ENCODE measurements around the gene COMMD6. TPM values are rescaled to one million over a fixed set of nuclear protein-coding genes. Genes with fewer than 3 reads are reported as not detected.

Gene COMMD6
- total RNA-seq, 1 donor from 2014 or later, result 46.7 TPM

DNA sequence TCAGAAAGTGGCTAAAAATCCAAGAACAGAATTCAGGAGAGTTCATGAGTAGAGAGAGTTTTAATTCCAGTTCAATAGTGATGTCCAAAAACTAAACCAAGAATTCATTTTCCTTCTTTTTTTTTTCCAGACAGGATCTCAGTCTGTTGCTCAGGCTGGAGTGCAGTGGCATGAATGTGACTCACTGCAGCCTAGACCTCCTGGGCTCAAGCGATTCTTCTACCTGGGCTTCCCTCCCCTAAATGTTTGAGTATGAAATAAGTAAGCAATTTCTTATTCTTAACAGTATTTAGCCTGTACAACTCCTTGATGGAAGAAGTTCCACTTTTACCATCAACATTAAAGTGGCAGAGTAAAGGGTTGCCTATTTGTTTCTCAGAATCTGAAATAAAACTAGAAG lies 3.8 kb downstream of the COMMD6 start:
- DNase-seq (ENCODE audit: low spot score), result no peak
- ATAC-seq, result no peak

DNA sequence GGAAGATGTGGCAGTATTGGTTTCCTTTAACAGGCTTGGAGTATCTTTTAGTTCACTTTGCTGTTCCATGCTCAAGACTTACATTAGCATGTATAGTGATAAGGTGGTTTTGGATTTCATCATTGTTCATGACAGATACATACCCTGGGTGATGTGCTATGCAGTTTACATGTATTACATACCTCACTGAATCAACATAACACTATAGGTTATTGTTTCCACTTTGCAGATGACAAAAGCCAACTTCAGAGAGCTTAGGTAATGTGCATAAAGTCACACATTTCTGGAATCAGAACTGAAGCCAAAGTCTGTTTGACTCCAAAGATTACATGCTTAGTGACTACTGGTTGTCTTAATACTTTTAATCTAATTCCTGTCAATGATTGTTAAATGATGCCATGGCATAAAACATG lies 7.1 kb downstream of the COMMD6 start:
- DNase-seq (ENCODE audit: low spot score) (no peak), ATAC-seq (peak; percentile 94)

DNA sequence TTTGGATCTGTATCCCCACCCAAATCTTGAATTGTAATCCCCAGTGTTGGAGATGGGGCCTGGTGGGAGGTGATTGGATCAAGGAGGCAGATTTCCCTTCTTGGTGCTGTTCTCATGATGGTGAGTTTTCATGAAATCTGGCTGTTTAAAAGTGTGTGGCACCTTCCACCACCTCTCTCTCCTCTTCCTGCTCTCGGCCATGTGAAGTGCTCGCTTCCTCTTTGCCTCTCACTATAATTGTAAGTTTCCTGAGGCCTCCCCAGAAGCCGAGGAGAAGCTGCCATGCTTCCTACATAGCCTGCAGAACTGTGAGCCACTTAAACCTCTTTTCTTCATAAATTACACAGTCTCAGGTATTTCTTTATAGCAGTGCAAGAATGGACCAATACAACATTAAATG lies 15.7 kb downstream of the COMMD6 start:
- DNase-seq (ENCODE audit: low spot score) (no peak), ATAC-seq (no peak)

DNA sequence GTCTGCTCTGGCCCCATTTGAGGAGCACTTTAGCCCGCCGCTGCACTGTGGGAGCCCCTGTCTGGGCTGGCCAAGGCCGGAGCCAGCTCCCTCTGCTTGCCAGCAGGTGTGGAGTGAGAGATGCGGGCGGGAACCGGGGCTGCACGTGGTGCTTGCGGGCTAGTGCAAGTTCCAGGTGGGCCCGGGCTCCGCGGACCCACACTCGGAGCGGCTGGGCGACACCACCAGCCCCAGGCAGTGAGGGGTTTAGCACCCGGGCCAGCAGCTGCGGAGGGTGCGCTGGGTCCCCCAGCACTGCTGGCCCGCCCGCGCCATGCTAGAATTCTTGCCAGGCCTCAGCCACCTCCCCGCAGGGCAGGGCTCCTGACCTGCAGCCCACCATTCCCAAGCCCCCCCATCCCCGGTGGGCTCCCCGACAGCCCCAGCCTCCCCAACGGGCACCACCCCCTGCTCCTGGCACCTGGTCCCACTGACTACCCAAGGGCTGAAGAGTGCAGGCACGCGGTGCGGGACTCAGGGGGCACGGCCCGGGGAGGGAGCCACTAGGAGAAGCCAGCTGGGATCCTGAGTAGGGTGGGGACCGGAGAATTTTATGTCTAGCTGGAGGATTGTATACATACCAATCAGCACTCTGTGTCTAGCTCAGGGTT lies 19.1 kb downstream of the COMMD6 start:
- ATAC-seq (no peak), DNase-seq (ENCODE audit: low spot score) (no peak)

DNA sequence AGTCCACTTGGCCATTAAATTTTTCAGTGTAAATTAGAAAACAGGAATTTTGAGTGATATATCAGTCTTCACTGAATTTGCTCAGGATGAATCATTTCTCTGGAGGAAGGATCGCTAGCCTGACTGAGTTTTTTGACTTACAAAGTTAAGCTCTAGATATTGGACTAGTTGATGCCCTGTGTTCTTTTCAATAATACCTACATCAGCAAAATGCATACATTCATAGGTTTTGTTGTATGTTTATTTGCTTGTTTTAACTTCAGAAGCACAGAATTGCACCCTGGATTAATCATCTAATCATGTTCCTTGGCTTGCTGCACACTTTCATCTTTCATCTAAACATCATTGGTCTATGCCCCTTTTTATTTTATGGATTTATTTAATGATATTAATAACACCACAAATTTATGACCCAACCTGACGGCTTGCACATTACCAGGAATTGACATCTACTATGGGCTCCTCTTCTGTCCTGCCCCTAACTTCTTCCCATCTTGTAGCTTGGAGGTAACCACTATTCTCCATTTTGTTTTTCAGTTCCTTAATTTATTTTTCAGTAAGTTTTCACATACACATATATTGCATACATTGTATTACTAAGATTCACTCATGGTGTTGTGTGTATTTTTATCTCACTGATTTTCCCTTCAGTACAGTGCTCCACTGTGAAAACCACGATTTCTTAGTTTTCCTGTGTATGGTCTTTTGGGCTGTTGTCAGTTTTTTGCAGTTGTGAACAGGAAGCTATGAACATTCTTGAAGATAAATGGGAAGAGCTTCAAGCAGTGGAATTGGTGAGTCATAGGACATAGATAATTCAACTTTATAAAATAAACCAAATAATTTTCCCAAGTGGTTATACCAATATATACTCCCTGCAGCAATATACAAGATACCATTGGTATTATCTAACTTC lies 23.3 kb downstream of the COMMD6 start:
- ATAC-seq, result no peak
- DNase-seq (ENCODE audit: low spot score), result no peak

DNA sequence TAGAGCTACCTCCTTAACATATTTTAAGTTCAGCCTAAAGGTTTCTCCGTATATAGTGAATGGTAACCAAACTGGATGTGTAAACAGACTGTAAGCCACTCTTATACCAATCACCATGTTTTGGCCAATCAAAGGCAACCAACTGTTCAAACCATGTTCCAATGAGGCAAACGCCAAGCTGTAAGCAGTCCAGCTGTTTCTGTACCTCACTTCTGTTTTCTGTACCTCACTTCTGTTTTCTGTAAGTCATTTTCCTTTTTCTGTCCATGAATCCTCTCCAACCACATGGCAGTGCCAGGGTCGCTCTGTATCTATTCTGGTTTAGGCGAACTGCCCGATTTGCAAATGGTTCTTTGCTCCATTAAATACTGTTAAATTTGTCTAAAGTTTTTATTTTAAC lies 24.4 kb downstream of the COMMD6 start:
- no peak for ATAC-seq
- DNase-seq (ENCODE audit: low spot score), result no peak

DNA sequence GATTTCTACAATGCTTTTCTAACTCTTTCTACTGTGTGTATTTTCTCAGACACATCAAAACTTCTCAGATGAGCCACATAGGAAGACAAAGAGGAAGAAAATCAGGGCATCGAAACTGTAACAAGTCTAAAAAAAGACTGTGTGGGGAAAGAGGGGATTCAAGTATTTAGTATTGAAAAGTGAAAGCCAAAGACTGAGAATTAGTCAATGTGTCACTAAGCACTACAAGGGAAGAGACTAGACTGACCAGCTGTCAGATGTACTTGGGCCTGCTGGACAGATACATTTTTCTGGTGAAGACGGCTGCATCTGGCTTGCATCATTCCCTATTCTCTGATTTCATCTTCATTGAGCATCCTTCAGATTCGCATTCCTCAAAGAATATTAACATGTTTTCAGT lies 25.4 kb downstream of the COMMD6 start:
- no peak for ATAC-seq
- no peak for DNase-seq (ENCODE audit: low spot score)

DNA sequence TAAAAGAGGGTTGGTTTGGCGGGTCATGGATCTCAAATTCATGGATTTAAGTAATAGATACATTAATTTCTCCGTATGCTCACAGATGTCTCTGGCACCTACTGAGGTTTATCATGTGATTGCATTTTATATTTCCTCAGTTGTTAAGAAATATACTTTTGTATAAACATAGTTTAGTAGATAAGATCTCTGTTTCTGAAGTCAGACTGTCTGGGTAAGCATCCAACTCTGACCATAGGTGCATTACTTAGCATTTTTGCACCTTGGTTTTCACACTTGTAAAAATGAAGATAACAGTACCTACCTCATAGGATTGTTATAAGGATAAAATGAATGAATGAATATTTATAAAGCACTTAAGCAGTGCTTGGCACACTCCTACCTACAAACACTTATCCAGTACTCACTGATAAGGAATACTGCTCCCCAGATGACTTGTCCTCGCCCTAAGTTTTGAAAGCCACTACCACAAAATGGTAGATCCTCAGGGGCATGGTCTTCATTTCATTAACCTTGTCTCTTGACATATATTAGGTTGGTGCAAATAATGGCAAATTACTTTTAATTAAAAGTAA lies 26.5 kb downstream of the COMMD6 start:
- no peak for ATAC-seq
- no peak for DNase-seq (ENCODE audit: low spot score)

DNA sequence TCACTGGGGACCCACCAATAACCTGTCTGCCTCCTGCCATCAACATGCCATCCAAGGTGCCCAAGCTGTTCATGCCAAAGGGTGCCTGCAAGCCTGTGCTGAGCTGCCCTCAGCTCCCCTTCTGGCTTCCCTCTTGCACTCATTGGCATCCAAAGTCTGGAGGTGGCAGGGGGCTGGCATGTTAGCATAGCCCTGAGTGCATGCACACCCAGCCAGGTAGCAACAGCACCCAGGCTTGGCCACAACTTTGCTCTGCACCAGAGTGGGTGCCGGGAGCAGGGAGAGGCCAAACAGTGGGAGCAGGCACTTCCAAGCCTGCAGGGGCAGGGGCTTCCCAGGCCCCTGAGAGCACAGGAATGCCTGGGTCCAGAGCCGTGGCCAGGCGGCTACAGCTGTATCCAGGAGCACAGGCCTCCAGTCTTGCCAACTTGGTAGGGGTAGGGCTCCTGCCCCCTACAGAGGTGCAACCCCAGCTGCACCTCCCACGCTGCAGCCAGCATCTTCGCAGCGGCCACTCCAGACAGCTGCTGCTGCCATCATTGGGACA lies 29.6 kb downstream of the COMMD6 start:
- no peak for ATAC-seq
- DNase-seq (ENCODE audit: low spot score), result no peak

DNA sequence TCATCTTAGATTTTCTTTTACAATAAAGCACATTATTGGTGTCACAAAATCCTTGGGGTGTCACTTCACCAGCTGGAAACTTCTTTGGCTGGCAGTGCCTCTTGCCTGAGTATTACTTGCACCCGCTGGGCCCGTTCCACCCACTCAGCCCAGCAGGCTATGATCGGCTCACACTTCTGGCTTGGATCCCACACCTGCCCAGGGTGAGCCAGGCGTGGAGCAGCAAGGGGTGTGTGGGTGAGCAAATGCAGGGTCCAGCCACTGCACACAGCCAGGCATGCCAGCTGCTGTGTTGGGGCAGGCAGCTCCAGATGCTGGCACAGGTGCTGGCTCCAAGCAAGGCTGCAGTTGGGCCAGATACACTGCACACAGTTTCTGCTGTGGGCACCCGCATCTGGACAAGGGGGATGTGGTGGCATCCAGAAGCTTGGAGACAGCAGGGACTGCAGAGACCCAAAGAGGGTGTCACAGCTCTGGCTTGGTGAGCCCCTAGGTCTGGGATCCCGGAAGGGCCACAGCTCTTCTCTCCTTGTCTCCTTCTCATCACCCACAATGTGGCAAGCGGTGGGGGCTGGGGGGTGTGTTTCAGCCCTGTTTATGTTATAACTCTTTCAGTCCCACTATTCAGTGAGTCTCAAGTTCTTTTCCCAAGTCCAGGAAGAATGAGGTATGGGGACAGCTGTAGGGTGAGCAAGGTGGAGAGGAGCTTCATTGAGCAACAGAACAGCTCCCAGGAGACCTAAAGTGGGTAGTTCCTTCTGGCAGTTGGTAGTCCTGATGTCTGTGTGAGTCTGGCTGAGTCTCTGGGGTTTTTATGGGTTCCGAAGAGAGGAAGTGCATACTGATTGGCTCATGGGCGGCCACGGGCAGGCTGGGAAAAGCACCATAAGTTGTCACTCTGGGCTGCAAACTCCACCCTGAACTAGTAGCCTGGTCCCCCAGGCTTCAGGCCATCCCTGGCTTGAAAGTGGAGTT lies 30.3 kb downstream of the COMMD6 start:
- ATAC-seq (no peak), DNase-seq (ENCODE audit: low spot score) (no peak)

DNA sequence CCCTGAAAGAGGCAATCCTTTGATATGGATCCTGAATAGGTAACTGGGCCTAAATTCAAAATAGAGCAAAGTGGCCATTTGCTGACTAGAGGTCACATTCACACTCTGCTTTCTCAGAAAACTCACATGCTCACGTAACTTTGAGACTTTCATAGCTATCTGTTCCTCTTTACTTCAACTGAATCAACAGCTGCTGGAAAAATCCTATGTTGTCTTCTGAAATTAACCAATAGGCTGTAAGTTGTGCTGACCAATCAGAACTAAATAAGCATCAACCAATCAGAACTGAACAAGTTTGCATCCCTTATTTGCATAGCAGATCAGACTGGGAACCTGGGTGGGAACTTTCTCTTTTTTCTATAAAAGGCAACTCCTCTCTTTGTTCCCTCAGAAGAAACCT lies 31.6 kb downstream of the COMMD6 start:
- no peak for DNase-seq (ENCODE audit: low spot score)
- ATAC-seq, result no peak

DNA sequence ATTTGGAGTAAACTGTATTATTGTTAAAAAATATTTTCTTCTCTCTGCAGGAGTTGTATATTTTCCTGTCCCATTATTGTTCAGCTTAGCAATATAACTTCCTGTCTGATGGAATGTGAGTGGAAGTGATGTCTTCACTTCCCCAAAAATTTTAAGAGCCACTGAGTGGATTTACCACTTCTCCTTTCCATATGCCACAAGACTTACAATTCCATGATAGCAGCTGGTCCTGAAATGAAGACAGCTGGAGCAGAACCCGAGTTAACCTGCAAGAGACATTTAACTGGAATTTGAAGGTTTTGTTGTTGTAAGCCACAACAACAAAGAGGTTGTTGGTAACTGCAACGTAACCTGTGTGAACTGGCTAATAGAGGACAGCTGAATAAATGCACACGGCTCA lies 32.3 kb downstream of the COMMD6 start:
- no peak for ATAC-seq

DNA sequence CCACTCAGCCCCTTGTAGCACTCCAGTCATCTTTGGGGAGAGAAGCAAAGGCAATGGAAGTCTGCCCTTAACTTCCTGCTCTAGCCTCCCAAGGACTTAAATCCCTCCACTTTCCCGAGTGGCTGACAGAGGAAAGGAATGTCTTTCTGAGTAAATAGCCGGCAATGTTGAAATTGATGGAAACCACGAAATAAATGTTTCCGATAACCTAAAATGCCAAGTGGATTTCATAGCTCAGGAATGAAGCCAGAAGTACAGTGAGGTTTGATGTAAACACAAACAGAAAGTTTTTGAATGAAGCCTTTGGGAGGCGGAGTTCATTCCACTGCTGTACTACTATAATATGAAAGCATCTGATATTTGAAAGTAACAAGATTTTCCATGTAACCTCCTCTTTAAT lies 41.7 kb downstream of the COMMD6 start:
- DNase-seq (ENCODE audit: low spot score), result no peak
- ATAC-seq, result no peak

More for the DNA sequence above, 32.3 kb downstream of the COMMD6 start:
- no peak for DNase-seq (ENCODE audit: low spot score)

DNA sequence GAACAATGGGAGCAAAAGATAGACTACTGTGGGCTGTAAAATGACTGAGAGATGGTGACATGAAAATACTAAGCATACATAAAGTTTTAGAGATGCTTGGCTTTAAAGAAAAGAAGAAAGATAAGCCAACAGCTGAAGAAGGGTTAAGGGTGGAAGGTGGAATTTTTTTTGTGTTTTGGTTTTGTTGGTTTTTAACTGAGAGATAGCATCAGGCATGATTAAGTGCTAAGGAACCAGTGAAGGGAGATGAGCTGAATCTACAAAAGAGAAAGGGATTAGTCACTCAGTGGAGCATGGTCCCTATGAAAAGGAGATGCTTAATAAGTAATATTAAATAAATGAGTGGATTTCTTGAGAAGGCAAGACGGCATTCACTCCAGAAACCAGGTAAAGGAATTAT lies 43.1 kb downstream of the COMMD6 start:
- ATAC-seq (no peak), DNase-seq (ENCODE audit: low spot score) (no peak)

DNA sequence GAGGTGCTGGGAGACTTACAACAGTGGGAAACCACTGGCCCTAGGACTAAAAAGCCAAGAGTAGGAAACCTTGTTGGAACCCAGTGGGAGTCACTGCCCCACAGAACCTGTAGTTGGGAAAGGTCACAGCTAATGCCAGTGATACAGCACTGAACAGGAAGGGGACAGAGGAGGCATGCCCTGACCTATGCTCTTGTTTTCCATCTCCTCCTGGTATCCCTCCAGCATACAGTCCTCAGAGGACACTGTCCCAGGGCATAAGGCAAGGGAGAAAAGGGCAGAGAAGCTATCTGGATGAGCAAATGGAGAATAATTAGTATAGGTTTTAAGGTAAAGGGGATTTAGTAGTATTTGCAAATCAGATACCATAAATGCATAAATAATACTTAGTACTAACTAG lies 44.5 kb downstream of the COMMD6 start:
- peak; percentile 69 for ATAC-seq
- DNase-seq (ENCODE audit: low spot score), result no peak

DNA sequence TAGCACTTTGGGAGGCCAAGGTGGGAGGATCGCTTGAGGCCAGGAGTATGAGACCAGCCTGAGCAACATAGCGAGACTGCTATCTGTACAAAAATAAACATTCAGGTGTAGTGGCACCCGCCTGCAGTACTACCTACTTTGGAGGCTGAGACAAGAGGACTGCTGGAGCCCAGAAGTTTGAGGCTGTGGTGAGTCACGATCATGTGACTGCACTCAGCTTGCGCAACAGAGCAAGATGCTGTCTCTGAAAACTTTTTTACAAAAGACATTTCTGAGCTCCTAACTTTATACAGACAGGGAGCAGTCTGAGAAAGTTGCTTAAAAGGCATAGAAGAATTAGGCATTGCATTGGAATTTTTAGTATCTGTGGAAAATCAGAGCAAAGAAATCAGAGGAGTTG lies 45.3 kb downstream of the COMMD6 start:
- ATAC-seq (no peak), DNase-seq (ENCODE audit: low spot score) (no peak)

DNA sequence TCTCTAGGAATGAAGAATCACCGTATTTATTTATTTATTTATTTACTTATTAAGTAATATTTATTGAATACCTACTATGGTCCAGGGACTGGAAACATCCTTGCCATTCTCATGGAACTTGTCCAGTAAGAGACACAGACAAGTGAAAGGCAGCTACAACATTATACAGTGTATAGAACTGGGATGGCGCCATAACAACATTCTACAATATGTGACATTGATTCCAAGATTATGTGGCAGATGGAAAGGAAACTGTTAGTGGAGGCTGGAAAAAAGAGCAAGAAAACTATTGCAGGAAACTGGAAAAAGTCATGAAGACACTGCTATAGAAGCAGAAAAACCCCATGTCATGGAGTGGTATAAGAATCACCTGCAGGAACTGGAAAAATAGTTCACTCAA lies 46.3 kb downstream of the COMMD6 start:
- ATAC-seq (no peak), DNase-seq (ENCODE audit: low spot score) (no peak)

DNA sequence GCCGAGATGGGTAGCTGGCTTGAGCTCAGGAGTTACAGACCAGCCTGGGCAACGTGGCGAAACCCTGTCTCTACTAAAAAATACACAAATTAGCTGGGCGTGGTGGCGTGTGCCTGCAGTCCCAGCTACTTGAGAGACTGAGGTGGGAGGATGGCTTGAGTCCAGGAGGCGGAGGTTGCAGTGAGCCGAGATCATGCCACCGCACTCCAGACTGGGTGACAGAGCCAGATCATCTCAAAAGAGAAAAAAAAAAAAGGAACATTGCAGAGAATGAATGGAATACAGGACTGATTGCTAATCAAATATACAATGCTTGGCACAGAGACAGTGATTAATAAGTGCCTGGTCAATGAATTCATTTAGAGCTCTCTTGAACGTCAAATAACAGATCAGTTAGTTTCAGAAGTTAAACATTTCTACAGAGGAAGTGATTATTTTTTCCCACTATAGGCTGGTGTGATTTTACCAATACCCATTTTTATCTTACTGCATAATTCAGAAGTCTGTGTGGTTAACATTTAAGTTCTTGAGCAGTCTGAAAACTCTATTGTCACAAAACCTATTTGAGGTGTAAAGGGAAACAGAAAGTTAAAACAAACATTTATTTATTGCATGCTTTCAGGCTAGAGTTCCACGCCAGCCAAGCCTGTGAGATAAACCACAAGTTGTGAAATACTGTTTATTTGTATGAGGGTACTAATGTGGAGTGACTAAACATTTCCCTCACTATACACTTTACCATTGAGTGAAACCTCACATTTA lies 48.0 kb downstream of the COMMD6 start:
- ATAC-seq, result peak; percentile 80
- DNase-seq (ENCODE audit: low spot score), result peak; percentile 55

DNA sequence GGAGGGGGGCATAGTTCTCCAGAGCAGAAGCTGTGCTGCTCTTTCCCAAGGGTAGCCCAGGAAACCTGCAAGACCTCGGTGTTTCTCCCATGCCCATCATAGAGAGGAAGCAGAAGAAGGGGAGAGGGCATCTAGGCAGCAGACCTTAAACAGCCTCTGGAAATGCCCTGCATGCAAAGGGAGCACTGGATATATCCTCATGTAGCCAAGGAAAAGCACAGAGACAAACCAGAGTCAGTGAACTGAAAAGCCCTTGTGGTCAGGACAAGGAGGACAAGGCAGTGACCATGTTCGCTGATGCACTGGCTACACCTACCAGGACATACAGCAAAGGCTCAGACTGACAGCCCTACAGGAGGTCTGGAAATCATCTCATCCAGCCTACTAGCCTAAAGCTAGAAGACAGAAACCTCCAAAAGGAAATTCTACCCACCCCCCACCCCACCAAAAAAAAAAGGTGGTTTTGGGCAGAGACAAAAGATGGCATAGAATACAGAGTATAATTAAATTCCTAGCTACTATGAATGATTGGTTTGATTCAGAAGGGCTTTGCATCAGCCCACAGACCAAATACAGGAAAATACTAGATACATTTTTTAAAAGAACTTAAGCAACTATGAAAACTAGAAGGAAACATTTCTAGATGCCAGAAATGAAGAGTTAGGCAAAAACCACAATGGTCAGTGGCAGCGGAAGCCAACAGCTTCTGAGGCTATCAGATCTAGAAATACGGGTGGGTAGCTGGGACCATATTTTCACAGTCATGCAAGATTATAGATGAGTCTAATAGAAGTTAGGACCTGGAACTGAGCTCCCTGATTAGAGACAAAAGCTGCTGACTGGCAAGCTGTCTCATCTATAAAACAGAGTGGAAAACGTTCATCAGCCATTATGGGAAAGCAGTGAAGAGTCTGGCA lies 51.2 kb downstream of the COMMD6 start:
- ATAC-seq, result no peak

More for the DNA sequence above, 51.2 kb downstream of the COMMD6 start:
- DNase-seq (ENCODE audit: low spot score), result no peak
